Naive B cell (primary cell): ENCODE data around the gene HSD17B2. TPM values are rescaled to one million over a fixed set of nuclear protein-coding genes. Genes with fewer than 3 reads are reported as not detected.
A peak's percentile ranks its signal among the peaks of the same experiment; 100 is the strongest.

Experiments
- ATAC-seq, 2 donors: fragments of 150-1000 bp; cut with Tn5 transposase; 2 replicates each; pipeline ENCODE4 v1.10.0; 2021; ENCODE audit warnings: low read depth in 2 of 2, mild to moderate bottlenecking in 2 of 2, moderate library complexity in 2 of 2
- DNase-seq: peaks from one replicate; pipeline ENCODE4 v3.0.0; 2022
- H3K27ac Mint-ChIP-seq, 6 donors: one replicate each; pipeline ENCODE4 v1.8.0; 2020 to 2022; ENCODE audit warnings: mild to moderate bottlenecking in 6 of 6, mixed read lengths in 6 of 6, moderate library complexity in 5 of 6, inconsistent platforms in 2 of 6
- H3K27me3 Mint-ChIP-seq, 3 donors: one replicate each; pipeline ENCODE4 v1.8.0; 2021 to 2022; ENCODE audit warnings: mixed read lengths in 3 of 3, mild to moderate bottlenecking in 1 of 3
- H3K36me3 Mint-ChIP-seq, 2 donors: one replicate each; pipeline ENCODE4 v1.8.0; 2020 to 2022; ENCODE audit warnings: mixed read lengths in 2 of 2, inconsistent platforms in 1 of 2, mild to moderate bottlenecking in 1 of 2
- H3K4me1 Mint-ChIP-seq, 3 donors: one replicate each; pipeline ENCODE4 v1.8.0; 2020 to 2022; ENCODE audit warnings: mixed read lengths in 3 of 3, inconsistent platforms in 1 of 3, mild to moderate bottlenecking in 1 of 3, moderate library complexity in 1 of 3
- H3K4me3 Mint-ChIP-seq, 8 donors: one replicate each; pipeline ENCODE4 v1.8.0; 2020 to 2022; ENCODE audit warnings: mild to moderate bottlenecking in 8 of 8, mixed read lengths in 8 of 8, moderate library complexity in 8 of 8, inconsistent platforms in 2 of 8
- H3K9me3 Mint-ChIP-seq, 7 donors: one replicate each; pipeline ENCODE4 v1.8.0; 2020 to 2022; ENCODE audit warnings: mixed read lengths in 7 of 7, mild to moderate bottlenecking in 5 of 7, inconsistent platforms in 2 of 7, moderate library complexity in 1 of 7
- polyA plus RNA-seq, 6 donors: library from polyadenylated mRNA; unstranded; fragments of 300-500 nt; fragmentation: Illumina TruSeq; gene quantifications; one replicate each; pipeline ENCODE4 v1.2.3, GENCODE V29; 2021; ENCODE audit warnings: low read depth in 6 of 6

Gene HSD17B2
- polyA plus RNA-seq, 6 donors from 2014 or later: not detected

DNA sequence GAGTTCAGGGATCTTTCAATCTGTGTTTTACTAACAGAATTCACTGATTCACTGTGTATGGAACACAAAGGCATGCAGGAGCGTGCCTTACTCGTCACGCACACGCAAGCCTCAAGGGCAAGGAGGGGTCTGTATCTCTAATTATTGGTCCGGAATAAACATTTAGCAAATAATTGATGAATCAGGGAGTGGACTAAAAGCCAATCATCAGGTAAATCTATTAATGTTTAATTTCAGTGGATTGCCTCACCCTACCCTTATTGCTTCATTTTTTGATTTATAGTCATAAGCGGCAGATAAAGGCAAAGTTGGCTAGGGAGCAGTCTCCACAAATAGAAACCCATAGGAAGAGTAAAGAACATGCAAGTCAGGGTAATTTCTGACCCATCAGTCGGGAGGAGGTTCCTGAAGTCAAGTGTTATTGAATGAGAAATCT is 7.4 kb upstream of the HSD17B2 start:
- DNase-seq: no peak

DNA sequence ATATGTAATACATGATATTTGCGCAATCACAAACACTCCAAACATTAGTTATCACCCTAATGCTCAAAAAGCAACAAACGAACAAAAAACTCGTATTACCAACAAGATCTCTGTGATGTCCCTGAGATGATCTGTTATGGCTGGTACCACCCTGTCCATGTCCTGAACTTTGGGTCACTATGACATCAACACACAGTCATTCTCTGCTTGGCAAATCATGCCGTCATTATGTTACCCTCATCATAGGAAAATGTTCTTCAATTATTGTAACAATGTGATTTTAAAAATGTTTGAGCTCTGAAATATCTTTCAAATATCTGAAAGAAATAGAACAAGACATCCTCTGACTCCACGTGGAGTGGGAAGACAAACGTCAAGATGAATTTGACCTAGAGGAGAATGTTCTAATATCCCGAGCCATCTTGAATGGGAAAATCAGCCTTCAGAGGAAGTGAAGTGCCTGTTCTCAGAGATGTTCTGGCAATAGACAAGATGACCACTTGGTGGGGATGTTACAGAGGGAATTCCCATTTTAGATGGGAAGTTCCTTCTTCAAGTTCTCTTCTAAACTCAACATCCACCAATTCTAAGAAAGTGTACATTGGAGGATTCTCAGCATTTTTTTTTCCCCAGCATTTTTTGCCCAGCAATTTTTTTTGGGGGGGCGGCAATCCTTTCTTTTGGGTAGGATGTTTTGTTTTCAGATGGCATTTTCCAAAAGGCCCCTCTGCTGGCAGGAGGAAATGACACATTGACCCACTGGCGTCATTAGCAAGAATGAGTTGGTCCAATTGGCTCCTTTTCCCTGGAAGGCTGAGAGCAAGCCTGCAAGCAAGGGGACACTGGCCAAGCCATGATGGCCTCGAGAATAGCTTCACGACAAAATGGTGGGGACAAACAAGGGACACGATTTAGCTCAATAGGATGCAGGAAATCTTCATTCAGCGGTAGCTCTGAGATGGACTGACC is 3.7 kb upstream of the HSD17B2 start:
- H3K4me1 Mint-ChIP-seq: no peaks in the 10 kb centered on the region
- no peaks in the 10 kb centered on the region for H3K36me3 Mint-ChIP-seq
- DNase-seq: no peak
- peaks cover 12 to 36% (median 36%) of the 10 kb centered on the region in 3 donors for H3K27me3 Mint-ChIP-seq
- H3K4me3 Mint-ChIP-seq: no peak overlapping the region
- no peak for ATAC-seq
- no peak overlapping the region for H3K27ac Mint-ChIP-seq
- no peaks in the 10 kb centered on the region for H3K9me3 Mint-ChIP-seq

More for the DNA sequence above, 7.4 kb upstream of the HSD17B2 start:
- Mint-ChIP-seq H3K4me1 (no peaks in the 10 kb centered on the region), H3K27ac (no peak overlapping the region), H3K4me3 (no peak overlapping the region), H3K9me3 (no peaks in the 10 kb centered on the region), H3K27me3 (peaks cover 22 to 33% (median 31%) of the 10 kb centered on the region in 3 donors), H3K36me3 (no peaks in the 10 kb centered on the region)
- no peak for ATAC-seq

DNA sequence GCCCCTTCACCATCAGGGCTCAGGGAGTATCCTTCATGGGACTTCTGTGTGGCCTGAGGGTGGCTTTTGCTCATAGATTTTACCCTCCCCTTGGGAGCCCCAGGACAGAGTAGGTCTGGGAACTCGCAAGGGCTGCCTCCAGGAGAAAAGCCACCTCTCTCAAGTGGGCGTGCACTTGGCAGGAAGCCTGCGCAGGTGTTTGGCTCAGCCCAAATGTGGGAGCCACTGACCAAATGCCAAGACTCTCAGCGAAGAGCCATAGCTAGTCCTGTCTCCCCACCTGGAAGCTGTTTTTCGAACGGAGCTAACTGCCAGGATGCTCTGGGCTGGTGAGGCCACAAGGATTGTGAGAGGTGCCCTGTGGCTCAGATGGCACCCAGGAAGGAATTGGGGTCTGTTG is 2.0 kb upstream of the HSD17B2 start:
- no peaks in the 10 kb centered on the region for H3K9me3 Mint-ChIP-seq
- no peaks in the 10 kb centered on the region for H3K4me1 Mint-ChIP-seq
- ATAC-seq (no peak), DNase-seq (no peak)
- no peak overlapping the region for H3K27ac Mint-ChIP-seq
- no peak overlapping the region for H3K4me3 Mint-ChIP-seq
- H3K27me3 Mint-ChIP-seq: peaks cover 19 to 46% (median 36%) of the 10 kb centered on the region in 3 donors
- H3K36me3 Mint-ChIP-seq: no peaks in the 10 kb centered on the region

DNA sequence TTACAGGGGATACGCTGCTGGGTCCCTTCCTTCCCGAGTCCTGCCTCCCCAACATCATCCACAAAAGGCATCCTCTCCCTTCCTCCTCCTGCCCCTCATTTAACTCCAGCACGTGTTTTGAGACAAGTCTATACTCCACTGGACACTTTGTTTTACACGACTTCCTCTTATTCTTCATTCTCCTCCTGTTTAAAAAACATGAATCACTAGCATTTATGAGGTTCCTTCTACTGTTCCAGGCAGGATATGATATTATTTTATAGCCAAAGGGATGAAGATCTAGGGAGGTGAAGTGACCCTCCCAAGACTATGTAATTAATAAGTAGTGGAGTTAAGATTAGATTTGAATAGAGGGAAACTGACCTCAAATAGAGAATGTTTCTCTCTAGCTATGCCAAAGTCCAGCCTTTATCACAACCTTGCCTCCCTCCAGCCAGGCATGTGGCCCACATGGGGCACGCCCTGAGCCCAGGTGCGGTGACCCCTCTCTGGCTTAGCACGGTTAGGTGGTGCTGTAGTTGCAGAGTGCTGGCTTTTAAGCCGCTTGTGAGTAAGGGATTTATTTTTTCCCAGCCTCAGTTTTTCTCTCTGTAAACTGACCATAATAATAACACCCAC is 1.3 kb upstream of the HSD17B2 start:
- ATAC-seq (no peak), DNase-seq (no peak)
- Mint-ChIP-seq H3K4me3 (no peak overlapping the region), H3K4me1 (no peaks in the 10 kb centered on the region), H3K27me3 (peaks cover 19 to 52% (median 41%) of the 10 kb centered on the region in 3 donors), H3K9me3 (no peaks in the 10 kb centered on the region), H3K27ac (no peak overlapping the region), H3K36me3 (no peaks in the 10 kb centered on the region)

DNA sequence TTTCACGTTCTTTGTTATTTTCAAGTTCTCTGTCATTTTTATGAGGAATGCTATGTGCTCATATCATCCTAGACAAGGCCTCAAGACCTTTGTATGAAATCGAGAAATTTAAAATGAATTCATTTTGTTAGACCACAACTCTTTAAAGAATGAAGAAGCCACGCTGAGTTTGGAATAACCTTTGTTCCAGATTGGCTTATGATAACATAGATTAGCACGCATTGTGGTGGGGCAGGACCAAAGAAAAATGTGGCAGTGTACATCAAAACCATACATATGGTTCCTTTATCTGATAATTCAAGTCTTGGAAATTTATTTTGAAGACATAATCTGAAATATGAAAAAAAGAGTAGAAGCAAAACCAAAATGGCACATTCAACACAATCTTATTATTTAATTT is 2.2 kb downstream of the HSD17B2 start:
- Mint-ChIP-seq H3K4me3 (no peak overlapping the region), H3K36me3 (no peaks in the 10 kb centered on the region), H3K4me1 (no peaks in the 10 kb centered on the region), H3K27me3 (peaks cover 29 to 66% (median 51%) of the 10 kb centered on the region in 3 donors), H3K27ac (no peak overlapping the region), H3K9me3 (no peaks in the 10 kb centered on the region)
- no peak for ATAC-seq
- DNase-seq: no peak

DNA sequence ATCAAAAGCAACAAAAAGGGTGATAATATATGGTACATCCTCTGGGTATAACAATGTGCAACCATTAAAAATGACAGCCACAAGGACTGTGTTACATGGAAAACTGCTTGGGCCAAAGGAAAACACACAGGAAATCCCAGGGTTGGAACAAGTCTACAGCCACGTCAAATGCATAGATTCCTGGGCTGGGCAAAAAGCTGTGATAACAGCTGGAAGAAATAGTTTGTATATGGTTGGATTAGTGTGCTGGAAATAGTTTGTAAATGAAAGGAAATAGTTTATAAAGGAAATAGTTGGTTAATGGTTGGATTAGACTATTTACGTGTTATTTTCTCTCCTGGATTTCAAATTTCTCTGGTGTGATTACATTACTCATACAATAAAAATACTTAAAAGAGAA is 2.6 kb downstream of the HSD17B2 start:
- no peaks in the 10 kb centered on the region for H3K9me3 Mint-ChIP-seq
- H3K4me1 Mint-ChIP-seq: no peaks in the 10 kb centered on the region
- H3K36me3 Mint-ChIP-seq: no peaks in the 10 kb centered on the region
- no peak for DNase-seq
- no peak for ATAC-seq
- no peak overlapping the region for H3K4me3 Mint-ChIP-seq
- H3K27me3 Mint-ChIP-seq: peaks cover 25 to 62% (median 47%) of the 10 kb centered on the region in 3 donors
- H3K27ac Mint-ChIP-seq: no peak overlapping the region

DNA sequence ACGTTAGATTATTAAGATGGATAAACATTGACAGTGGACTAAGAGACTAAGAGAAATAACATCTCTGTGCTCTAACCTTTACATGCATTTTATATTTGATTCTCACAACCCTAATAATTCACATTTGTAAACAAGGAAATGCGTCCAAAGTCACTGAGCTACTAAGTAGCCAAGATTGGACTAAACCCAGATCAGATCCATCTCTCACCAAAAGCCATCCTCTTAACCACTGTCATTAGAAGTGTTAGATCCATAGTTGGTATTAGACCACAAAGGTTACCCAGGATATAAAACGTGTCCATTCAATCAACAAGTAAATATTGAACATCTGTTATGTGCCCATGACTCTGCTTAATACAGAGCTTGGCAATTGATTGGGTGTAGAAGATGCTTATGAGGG is 5.2 kb downstream of the HSD17B2 start:
- peaks cover 18 to 41% (median 36%) of the 10 kb centered on the region in 3 donors for H3K27me3 Mint-ChIP-seq
- no peak overlapping the region for H3K27ac Mint-ChIP-seq
- H3K4me1 Mint-ChIP-seq: no peaks in the 10 kb centered on the region
- ATAC-seq (no peak), DNase-seq (no peak)
- no peak overlapping the region for H3K4me3 Mint-ChIP-seq
- no peaks in the 10 kb centered on the region for H3K36me3 Mint-ChIP-seq
- H3K9me3 Mint-ChIP-seq: no peaks in the 10 kb centered on the region

DNA sequence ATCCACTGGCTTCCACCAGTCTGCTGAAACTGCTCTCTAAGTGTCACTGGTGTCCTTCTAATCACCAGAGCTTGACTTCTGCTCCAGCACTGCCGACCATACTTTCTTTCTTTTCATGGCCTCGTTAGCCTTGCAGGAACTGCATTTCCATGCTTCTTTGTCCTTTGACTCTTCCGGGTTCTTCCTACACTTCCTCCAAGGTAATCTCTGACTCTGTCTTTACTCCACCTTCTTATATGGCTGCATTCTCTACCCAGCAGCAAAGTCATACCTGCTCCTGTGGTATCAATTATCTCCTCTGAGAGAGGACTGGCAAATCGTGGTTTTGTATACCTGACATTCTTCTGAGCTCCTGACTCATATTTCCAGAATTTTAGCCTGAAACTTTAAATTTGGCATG is 6.5 kb downstream of the HSD17B2 start:
- ATAC-seq: no peak
- H3K9me3 Mint-ChIP-seq: no peaks in the 10 kb centered on the region
- no peak overlapping the region for H3K4me3 Mint-ChIP-seq
- H3K27ac Mint-ChIP-seq: peak overlapping the region in 1 of 6 donors; percentile 38
- DNase-seq: no peak
- peaks cover 25 to 34% (median 33%) of the 10 kb centered on the region in 3 donors for H3K27me3 Mint-ChIP-seq
- no peaks in the 10 kb centered on the region for H3K36me3 Mint-ChIP-seq
- no peaks in the 10 kb centered on the region for H3K4me1 Mint-ChIP-seq

DNA sequence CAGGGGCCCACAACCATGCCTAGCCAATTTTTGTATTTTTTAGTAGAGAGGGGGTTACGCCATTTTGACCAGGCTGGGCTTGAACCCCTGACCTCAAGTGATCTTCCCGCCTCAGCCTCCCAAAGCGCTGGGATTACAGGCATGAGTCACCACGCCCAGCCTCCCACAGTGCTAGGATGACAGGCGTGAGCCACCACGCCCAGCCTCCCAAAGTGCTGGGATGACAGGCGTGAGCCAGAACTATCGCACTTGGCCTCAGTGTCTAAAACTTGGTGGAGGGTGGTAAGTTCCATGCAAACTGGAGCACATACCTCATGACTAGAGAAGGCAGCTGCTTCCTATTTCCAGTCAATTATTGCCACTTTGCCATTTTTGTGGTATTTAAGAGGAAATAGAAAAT is 7.1 kb downstream of the HSD17B2 start:
- no peaks in the 10 kb centered on the region for H3K36me3 Mint-ChIP-seq
- peaks cover 28 to 38% (median 34%) of the 10 kb centered on the region in 3 donors for H3K27me3 Mint-ChIP-seq
- H3K4me1 Mint-ChIP-seq: no peaks in the 10 kb centered on the region
- no peak for ATAC-seq
- no peak for DNase-seq
- H3K4me3 Mint-ChIP-seq: no peak overlapping the region
- H3K27ac Mint-ChIP-seq: no peak overlapping the region
- no peaks in the 10 kb centered on the region for H3K9me3 Mint-ChIP-seq

DNA sequence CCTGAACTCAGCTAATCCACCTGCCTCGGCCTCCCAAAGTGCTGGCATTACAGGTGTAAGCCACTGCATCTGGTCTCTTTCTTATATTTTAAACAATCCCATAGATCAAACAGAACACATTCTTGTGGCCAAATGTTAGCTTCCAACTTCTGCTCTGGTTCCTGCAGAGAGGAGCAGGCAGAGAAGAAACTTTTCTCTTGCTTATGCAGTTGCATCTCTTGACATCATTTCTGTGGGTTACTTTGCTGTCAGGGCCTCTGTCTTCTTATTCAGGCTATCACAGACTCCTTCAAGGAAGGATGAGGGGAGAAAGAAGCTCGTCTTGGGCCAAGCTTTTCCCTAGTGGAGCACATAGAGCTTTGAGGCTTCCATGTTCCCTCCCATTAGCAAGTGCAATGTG is 7.8 kb downstream of the HSD17B2 start:
- ATAC-seq (no peak), DNase-seq (no peak)
- Mint-ChIP-seq H3K27ac (no peak overlapping the region), H3K27me3 (peaks cover 26 to 45% (median 36%) of the 10 kb centered on the region in 3 donors), H3K36me3 (no peaks in the 10 kb centered on the region), H3K4me1 (no peaks in the 10 kb centered on the region), H3K4me3 (no peak overlapping the region), H3K9me3 (no peaks in the 10 kb centered on the region)

DNA sequence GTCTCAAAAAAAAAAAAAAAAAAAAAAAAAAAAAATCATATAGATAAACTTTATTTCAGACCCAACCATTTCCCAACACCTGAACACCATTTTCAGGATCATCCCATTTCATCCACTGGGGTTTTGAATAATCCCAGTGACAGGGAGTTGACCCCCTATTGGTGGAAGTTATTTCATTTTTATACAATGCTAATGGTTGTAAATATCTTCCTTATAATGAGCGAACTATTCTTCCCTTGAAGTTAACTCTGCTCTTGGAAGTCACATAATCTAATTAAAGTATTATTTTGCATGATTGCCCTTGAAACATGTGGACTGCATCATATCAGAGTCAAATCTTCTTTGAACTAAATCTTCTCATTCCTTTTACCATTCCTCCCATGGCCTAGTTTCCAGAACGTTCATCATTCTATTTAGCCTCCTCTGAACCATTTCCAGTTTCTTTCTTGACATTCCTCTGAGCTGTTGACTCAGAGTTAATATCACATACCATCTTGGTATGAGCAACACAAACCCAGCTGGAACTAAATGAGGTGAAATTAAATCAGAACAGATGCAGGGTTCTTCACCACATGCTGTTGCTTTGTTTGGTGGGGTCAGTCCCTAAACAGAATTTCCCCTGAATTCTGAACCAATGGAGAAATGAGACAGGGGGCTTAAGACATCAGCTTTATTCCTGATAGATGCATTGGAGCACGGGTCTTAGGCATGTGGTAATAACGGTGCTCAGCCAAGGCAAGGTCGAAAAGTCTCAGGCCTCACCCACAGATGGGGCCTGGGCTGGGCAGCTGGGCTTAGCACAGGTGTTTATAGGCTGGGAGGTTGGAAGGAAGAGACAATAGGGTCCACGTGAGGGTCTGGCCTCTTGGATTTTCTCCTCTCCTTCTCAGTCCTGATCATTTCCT is 8.9 kb downstream of the HSD17B2 start:
- H3K9me3 Mint-ChIP-seq: no peaks in the 10 kb centered on the region
- DNase-seq (no peak), ATAC-seq (no peak)
- peaks cover 35 to 45% (median 36%) of the 10 kb centered on the region in 3 donors for H3K27me3 Mint-ChIP-seq
- H3K27ac Mint-ChIP-seq: no peak overlapping the region
- H3K36me3 Mint-ChIP-seq: no peaks in the 10 kb centered on the region
- H3K4me3 Mint-ChIP-seq: peak overlapping the region in 1 of 8 donors; percentile 40
- H3K4me1 Mint-ChIP-seq: no peaks in the 10 kb centered on the region

DNA sequence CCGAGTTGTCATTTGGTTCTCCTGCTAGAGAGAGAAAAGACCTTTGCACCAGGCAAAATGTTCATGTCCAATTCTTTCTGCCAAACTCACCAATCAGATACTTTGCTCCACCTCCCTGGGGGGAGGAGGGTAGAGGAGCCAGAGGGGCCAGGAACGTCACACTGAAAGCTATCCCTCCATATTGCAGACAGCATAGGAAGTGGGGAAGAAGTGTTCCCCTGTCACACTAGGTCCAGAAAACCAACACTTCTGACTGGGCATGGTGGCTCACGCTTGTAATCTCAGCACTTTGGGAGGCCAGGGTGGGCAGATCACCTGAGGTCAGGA is 9.5 kb downstream of the HSD17B2 start:
- Mint-ChIP-seq H3K4me1 (no peaks in the 10 kb centered on the region), H3K36me3 (no peaks in the 10 kb centered on the region), H3K9me3 (no peaks in the 10 kb centered on the region), H3K4me3 (peak overlapping the region in 1 of 8 donors; percentile 40), H3K27me3 (peaks cover 34 to 39% (median 38%) of the 10 kb centered on the region in 3 donors), H3K27ac (no peak overlapping the region)
- ATAC-seq (no peak), DNase-seq (no peak)

DNA sequence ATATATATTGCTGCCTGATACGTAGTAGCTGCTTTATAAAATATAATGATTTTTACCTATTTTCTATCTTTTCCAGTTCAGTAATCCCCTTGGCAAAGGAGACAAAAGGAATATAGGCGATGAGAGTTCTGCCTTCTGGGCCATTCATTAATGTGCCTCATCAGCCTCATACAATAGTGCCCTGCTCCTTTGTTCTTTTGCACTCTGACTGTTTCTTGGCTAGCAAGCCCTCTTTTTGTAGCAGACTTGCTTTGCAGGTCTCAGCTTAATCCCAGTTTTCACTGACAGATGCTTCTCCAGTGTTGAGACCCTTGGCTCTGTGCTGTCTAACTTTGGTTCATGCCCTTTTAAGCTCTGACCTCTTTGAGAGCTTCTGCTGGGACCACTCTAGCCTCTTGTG is 10.4 kb downstream of the HSD17B2 start:
- DNase-seq: no peak
- Mint-ChIP-seq H3K36me3 (no peaks in the 10 kb centered on the region), H3K9me3 (no peaks in the 10 kb centered on the region), H3K4me3 (no peak overlapping the region), H3K27ac (no peak overlapping the region), H3K4me1 (no peaks in the 10 kb centered on the region), H3K27me3 (peaks cover 35 to 45% (median 39%) of the 10 kb centered on the region in 3 donors)
- ATAC-seq: no peak
